ENCODE results near the gene PADI2. TPM values are rescaled to one million over a fixed set of nuclear protein-coding genes. Genes with fewer than 3 reads are reported as not detected.

Gene PADI2
- total RNA-seq, 1 experiment from 2014 or later: 0.16 TPM

DNA sequence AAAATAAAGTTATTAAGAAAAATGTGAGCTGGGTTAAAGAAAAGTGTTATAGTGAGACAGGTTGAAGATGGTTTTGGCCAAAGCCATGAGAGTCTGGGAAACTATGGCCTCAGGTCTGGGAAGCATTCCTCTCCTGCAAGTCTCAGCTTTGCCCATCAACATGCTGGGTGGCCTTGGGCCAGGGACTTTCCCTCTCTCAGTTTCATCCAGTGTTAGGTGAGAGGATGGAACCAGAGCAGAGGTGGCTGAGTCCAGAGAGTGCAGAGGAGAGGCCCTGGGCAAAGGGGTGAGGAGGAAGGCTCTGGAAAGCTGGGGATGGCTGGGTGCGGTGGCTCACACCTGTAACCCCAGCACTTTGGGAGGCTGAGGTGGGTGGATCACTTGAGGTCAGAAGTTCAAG is 10.5 kb downstream of the PADI2 start:
- no peak overlapping the region for H3K27ac Mint-ChIP-seq (ENCODE audit: low read depth, unreplicated experiment)
- ChIA-PET POLR2A (interaction anchor here (0.8 to 1.4 kb wide), 3 partner anchors 11 to 14 kb away, joined by 3 read pairs; no protein-coding TSS in a partner anchor), CTCF (interaction anchor here (0.6 to 1.5 kb wide), 3 partner anchors 16 to 199 kb away, joined by 3 to 4 read pairs (median 3); no protein-coding TSS in a partner anchor)
- no peak overlapping the region for H3K4me3 Mint-ChIP-seq (ENCODE audit: unreplicated experiment)
- peak; percentile 41 for DNase-seq (ENCODE audit: unreplicated experiment)
- H3K36me3 Mint-ChIP-seq (ENCODE audit: insufficient read depth, unreplicated experiment): no peaks in the 10 kb centered on the region
- no TSS peak for BruUV-seq (replicated peaks)
- no peaks in the 10 kb centered on the region for H3K4me1 Mint-ChIP-seq (ENCODE audit: insufficient read depth, unreplicated experiment)
- no peaks in the 10 kb centered on the region for H3K27me3 Mint-ChIP-seq (ENCODE audit: insufficient read depth, unreplicated experiment)
- H3K9me3 Mint-ChIP-seq (ENCODE audit: unreplicated experiment): no peaks in the 10 kb centered on the region
- intact Hi-C loops (cut with micrococcal nuclease): no loop called here
- TF ChIP-seq, protein P1, sequence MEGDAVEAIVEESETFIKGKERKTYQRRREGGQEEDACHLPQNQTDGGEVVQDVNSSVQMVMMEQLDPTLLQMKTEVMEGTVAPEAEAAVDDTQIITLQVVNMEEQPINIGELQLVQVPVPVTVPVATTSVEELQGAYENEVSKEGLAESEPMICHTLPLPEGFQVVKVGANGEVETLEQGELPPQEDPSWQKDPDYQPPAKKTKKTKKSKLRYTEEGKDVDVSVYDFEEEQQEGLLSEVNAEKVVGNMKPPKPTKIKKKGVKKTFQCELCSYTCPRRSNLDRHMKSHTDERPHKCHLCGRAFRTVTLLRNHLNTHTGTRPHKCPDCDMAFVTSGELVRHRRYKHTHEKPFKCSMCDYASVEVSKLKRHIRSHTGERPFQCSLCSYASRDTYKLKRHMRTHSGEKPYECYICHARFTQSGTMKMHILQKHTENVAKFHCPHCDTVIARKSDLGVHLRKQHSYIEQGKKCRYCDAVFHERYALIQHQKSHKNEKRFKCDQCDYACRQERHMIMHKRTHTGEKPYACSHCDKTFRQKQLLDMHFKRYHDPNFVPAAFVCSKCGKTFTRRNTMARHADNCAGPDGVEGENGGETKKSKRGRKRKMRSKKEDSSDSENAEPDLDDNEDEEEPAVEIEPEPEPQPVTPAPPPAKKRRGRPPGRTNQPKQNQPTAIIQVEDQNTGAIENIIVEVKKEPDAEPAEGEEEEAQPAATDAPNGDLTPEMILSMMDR (IDR thresholded peaks at IDR 0.05; ENCODE audit: unreplicated experiment): no peak

DNA sequence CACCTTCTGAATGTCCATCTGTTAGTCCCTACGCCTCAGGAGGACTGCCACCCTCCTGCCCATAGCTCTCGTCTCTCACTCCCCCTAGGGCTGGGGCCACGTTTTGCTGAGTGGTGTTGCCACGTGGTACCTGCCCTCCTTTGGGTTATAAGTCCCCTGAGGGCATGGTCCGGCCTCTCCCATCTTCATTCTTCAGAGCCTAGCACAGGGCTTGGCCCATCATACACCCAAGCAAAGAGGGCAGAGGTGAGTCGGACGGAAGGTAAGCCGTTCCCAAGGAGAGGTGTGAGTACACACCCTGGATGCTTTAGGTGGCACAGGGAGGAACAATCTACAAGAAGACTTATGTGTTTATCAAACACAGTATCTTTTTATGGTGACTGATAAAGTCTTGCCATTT is 10.9 kb downstream of the PADI2 start:
- Mint-ChIP-seq H3K36me3 (ENCODE audit: insufficient read depth, unreplicated experiment) (no peaks in the 10 kb centered on the region), H3K4me1 (ENCODE audit: insufficient read depth, unreplicated experiment) (no peaks in the 10 kb centered on the region), H3K4me3 (ENCODE audit: unreplicated experiment) (no peak overlapping the region), H3K9me3 (ENCODE audit: unreplicated experiment) (no peaks in the 10 kb centered on the region), H3K27me3 (ENCODE audit: insufficient read depth, unreplicated experiment) (no peaks in the 10 kb centered on the region), H3K27ac (ENCODE audit: low read depth, unreplicated experiment) (no peak overlapping the region)
- no TSS peak for BruUV-seq (replicated peaks)
- CTCF ChIA-PET: interaction anchor here (0.6 to 1.5 kb wide), 3 partner anchors 17 to 199 kb away, joined by 3 to 4 read pairs (median 3); no protein-coding TSS in a partner anchor
- TF ChIP-seq, protein P1 (IDR thresholded peaks at IDR 0.05; ENCODE audit: unreplicated experiment): no peak
- DNase-seq (ENCODE audit: unreplicated experiment): peak; percentile 12
- POLR2A ChIA-PET: interaction anchor here (1.4 kb wide), 1 partner anchor 11 kb away, joined by 3 read pairs; no protein-coding TSS in a partner anchor
- intact Hi-C loops (cut with micrococcal nuclease): no loop called here

DNA sequence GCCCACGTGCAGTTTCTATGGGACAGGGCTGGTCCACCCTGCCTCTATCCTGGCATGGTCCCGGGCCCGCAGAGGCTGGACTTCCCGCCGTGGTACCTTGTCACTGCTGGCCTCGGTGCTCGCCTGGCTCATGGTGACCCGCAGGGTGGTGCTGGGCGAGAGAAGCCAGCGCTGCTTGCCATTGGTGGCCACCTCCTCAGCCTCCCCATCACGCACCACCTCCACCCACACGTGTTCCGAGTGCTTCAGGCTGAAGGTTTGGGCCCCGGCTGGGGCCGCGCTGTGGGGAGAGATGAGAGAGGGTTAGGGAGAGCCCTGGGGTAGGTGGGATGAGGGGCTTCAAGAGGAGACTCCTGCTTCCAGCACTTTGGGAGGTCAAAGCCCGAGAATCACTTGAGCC is 14.5 kb downstream of the PADI2 start:
- Mint-ChIP-seq H3K4me1 (ENCODE audit: insufficient read depth, unreplicated experiment) (no peaks in the 10 kb centered on the region), H3K9me3 (ENCODE audit: unreplicated experiment) (no peaks in the 10 kb centered on the region), H3K4me3 (ENCODE audit: unreplicated experiment) (no peak overlapping the region), H3K27me3 (ENCODE audit: insufficient read depth, unreplicated experiment) (no peaks in the 10 kb centered on the region), H3K36me3 (ENCODE audit: insufficient read depth, unreplicated experiment) (no peaks in the 10 kb centered on the region), H3K27ac (ENCODE audit: low read depth, unreplicated experiment) (no peak overlapping the region)
- ChIA-PET POLR2A (interaction anchor here (0.7 kb wide), 1 partner anchor 15 kb away, joined by 4 read pairs; no protein-coding TSS in a partner anchor), CTCF (no interaction called here)
- TF ChIP-seq, protein P1 (IDR thresholded peaks at IDR 0.05; ENCODE audit: unreplicated experiment): no peak
- BruUV-seq (replicated peaks): no TSS peak
- no peak for DNase-seq (ENCODE audit: unreplicated experiment)
- intact Hi-C loops (cut with micrococcal nuclease): no loop called here

DNA sequence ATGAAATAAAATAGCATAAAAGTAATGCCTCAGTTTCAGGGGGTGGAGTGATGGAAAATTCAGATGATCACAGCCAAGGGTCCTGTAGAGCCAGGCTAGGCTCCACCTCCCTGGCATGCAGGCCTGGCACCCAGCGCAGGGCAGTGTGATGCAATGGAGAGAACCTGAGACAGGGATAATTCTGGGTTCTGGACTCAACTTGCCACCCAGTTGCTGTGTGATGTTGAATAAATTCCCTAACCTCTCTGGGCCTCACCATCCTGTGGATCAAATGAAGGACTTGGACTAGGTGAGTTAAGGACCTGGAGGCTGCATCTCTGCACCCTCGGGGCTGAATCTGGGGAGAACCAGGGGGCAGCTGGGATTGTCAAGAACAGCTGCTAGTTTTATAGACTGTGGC is 17.0 kb downstream of the PADI2 start:
- Mint-ChIP-seq H3K27ac (ENCODE audit: low read depth, unreplicated experiment) (no peak overlapping the region), H3K4me1 (ENCODE audit: insufficient read depth, unreplicated experiment) (peaks cover 18% of the 10 kb centered on the region), H3K9me3 (ENCODE audit: unreplicated experiment) (no peaks in the 10 kb centered on the region), H3K36me3 (ENCODE audit: insufficient read depth, unreplicated experiment) (no peaks in the 10 kb centered on the region), H3K27me3 (ENCODE audit: insufficient read depth, unreplicated experiment) (no peaks in the 10 kb centered on the region), H3K4me3 (ENCODE audit: unreplicated experiment) (no peak overlapping the region)
- DNase-seq (ENCODE audit: unreplicated experiment): no peak
- TF ChIP-seq, protein P1 (IDR thresholded peaks at IDR 0.05; ENCODE audit: unreplicated experiment): no peak
- POLR2A ChIA-PET: interaction anchor here (0.6 kb wide), 1 partner anchor 196 kb away, joined by 3 read pairs; no protein-coding TSS in a partner anchor
- intact Hi-C loops (cut with micrococcal nuclease): no loop called here
- CTCF ChIA-PET: no interaction called here
- no TSS peak for BruUV-seq (replicated peaks)

Data from MCF 10A (cell line).